Sigmoid colon (tissue), 4 donors: ENCODE measurements around the gene RAB8A.

ENCODE experiments used
- CTCF ChIP-seq, 4 experiments: fragments of 450-650 bp in 3 of 4; fragments of 200-600 bp in 1 of 4; IDR thresholded peaks; one replicate each; pipeline ENCODE4 v1.5.1; 2016 to 2019; ENCODE audit warnings: antibody characterized with exemption in 4 of 4, mild to moderate bottlenecking in 3 of 4, moderate library complexity in 2 of 4
- POLR2A ChIP-seq, 2 donors: fragments of 450-650 bp; IDR thresholded peaks; one replicate each; pipeline ENCODE4 v1.6.1; 2016; ENCODE audit warnings: antibody characterized with exemption in 2 of 2, mild to moderate bottlenecking in 2 of 2, moderate library complexity in 2 of 2
- POLR2AphosphoS5 ChIP-seq, 4 donors: sonication (generic); formaldehyde crosslinking; IDR thresholded peaks; one replicate each; pipeline ENCODE4 v1.6.1; 2017; ENCODE audit warnings: antibody characterized with exemption in 4 of 4

GRCh38 chr19:16134510-16134909 is 22.8 kb downstream of the RAB8A start:
- TF ChIP-seq CTCF (IDR thresholded peaks at IDR 0.05) (no peak), POLR2A (IDR thresholded peaks at IDR 0.05) (no peak), POLR2AphosphoS5 (IDR thresholded peaks at IDR 0.05) (no peak)
